C4-2B (cell line): ENCODE data around the gene ZFHX2.

Experiments used
- CTCF ChIP-seq: fragments of 450-650 bp; conservative IDR thresholded peaks from 2 replicates; pipeline ENCODE4 v1.5.1; 2017; ENCODE audit warnings: mild to moderate bottlenecking
- ZFX ChIP-seq: fragments of 450-650 bp; IDR thresholded peaks from 2 replicates; pipeline ENCODE4 v1.6.1; 2017

GRCh38 chr14:23529016-23529415 is 22.5 kb downstream of the ZFHX2 start:
- no peak for TF ChIP-seq CTCF
- no peak for TF ChIP-seq ZFX
